GM19351 (cell line): ENCODE results near the gene EPB41L1.

Experiments
- ATAC-seq: cut with Tn5 transposase; IDR thresholded peaks from one replicate; pipeline ENCODE4 v1.9.1; 2021; ENCODE audit warnings: mild to moderate bottlenecking, moderate library complexity; ENCODE audit not compliant: unreplicated experiment

Gene EPB41L1

DNA sequence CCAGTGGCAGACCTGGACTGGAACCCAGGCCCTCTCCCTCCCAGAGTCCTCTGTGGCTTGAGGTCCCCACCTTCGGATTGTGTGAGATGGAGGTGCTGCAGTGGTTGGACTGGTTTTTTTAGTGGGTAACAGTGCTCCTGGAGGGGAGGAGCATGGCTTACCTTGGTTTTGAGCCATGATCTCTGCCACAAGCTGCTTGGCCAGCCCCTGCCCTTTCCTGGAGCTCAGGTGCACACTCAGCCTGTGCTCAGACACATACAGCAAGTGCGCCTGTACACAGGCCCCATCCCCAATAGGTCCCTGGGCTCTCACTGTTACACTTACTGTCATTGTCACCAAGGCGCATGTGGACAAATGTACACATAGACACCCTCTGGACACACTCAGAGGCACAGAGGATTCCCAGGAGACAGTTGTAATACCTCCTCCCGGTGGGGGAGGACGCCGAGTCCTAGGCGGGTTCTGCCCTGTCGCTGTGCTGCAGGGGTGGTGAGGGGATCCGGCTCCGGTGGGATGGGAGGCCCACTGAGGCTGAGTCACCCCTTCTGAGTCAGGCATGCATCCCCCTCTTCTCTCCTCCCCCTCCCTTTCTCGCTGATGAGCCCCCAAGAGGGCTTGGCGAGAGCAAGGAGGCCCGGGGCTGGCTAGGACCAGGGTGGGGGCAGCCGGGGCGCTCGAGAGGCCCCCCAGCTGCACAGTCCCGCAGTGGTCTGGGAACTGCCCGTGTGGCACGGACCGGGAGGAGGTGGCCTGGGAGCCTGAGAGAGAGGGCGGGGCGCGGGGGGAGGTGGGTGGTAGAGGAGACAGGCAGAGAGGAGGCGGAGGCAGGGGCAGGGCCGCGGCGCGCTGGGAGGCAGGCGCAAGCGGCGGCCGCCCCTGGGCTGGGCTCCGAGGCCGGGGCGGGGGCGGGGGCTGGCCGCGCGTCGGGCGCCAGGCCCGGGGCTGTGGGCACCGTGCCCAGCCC is 522 bp upstream of the EPB41L1 start:
- ATAC-seq: no peak

DNA sequence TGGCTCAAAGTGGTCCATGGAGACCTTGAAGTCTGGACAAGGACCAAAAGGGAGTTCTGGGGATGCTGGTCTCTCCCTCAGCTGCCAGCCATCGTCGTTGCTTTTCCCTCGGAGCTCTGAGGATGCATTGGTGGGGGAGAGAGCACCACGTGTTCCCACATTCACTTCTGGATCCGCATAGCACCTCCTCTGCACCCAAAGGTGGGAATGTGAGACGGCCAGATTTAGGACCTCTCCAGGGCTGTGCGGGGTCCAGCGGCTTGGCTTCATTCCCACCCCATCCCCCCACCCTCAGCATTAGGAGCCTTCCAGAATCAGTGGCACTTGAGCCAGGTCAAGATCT is 1.1 kb downstream of the EPB41L1 start:
- ATAC-seq: no peak

DNA sequence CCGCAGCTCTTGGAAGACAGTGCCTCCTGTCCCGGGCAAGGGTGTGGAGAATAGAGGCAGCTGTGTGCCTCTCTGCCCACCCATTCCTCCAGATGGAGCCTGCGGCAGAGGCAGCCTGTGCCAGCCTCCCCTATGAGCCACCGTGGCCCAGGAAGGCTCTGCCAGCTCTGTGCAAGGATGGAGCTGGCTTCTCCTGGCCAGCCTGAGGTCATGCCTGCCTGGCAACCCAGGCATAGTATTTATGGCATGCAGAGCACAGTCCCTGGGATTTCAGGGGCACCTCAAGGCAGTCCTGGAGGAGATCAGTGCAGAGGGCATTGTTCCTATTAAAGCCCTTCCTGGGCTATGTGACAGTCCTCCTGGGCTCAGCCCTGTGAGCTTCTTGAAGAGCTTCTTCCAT is 1.5 kb downstream of the EPB41L1 start:
- ATAC-seq: no peak

DNA sequence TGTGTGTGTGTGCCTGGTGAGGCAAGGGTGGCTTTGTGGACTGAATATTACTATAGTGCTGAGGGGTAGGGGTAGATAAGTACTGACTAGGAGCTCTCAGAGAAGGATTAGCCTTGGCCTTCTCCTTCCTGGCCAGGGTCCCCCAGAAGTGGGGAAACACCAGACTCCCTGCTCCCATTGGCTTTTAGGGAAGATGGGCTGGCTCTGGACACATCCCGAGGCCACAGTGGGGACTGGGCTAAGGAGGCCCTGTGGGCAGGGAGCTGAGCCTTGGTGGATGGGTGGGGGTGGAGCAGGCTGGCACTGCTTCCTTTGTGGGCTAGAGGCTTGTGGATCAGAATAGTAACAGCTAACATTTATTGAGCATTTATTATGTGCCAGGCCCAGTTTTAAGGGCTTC is 3.1 kb downstream of the EPB41L1 start:
- ATAC-seq: no peak

DNA sequence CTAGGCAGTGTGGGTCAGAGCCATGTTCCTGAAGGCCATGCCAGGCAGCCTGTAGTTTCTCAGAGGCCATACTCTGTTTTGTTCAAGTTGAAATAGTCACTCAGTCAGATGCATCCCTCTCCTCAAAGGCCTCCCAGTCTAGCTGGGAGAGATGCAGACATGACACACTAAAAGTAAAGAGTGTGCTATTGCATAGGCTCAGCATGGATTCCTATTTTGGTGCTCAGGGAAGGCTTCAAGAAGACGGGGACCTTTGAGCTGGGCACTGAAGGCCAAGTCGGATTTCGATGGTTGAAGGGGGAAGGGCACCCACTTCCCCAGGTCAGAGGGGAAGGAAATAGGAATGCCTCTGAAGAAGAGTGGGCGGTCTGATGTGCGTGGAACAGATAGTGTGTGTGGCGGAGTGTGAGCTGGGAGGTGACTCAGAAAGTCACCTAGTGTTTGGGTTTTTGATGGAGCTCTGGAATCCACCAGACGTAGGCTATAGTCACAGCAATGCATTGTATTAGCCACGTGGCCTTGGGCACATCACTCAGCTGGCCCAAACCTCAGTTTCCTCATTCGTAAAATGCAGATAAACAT is 3.7 kb downstream of the EPB41L1 start:
- ATAC-seq: no peak

DNA sequence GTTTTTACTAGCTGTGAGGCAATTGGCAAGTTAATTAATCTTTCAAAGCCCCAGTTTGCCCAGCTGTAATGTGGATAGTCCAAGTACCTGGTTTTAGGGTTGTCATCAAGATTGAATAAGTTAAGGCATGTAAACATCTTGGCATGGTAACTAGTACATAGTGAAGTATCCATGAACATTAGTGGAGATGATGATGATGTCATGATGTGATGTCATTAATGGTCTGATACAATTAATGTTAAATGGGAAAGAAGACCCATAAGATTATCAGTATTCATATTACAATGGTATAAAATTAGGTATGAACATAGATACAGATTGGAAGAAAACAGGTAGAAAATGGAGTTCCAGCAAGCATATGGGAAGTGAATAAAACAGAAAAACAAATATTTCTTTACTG is 5.3 kb downstream of the EPB41L1 start:
- ATAC-seq: no peak

DNA sequence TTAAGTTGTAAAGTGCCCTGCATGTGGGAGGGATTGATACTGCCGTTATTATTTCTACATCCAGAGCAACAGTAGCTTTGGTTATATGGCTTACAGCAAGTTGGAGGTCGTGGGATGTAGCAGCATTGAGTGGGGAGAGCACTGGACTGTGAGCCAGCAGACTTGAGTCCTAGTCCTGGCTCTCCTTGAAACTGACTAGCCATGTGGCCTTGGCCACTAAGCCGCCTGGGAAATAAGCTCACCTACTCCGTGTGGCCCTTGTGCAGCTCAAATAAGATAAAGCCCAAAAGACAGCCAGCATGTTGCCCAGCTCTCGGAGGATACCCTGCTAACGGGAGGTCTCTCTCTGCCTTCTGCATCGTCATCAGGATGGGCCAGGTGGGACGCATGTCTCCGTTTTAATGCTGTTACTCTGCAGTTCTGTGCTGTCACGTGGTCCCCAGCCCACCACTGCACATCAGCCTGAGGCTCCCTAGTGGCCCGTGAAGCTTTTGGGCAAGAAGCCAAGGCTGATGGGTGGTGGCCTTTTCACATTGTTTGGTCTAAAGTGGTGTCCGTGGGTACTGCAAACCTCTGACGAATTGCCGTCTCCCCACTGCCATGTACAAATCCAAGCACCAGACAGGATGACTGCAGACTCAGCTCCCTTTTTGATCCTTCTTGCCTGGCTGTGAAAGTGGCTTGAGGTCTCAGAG is 7.9 kb downstream of the EPB41L1 start:
- ATAC-seq: no peak

DNA sequence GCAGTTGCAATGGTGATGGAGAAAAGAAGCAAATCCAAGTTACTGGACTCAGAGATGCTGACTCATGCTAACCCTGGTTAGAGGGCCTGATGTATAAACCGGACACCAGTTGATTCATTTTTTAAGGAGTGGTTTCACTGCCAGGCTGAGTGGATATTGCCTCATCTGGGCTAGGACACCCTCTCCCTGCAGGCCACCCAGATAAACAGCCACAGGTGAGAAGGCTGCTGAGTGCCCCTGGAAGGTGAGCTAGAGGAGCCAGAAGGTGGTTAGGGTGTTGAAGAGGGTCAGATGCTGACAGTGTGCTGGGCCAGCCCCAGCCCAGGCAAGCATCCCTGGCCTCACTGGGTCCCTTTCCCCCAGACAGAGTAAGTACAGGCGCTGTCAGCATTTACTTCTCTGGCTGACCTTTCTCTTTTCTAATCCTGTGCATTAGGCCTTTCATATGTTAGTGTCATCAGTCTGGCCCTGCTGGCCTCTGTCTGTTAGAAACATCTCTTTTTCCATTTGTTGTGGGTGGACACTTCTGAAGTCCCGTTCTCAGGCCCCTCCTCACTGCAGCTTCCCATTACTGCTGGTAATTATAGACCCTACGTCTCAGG is 13.5 kb downstream of the EPB41L1 start:
- no peak for ATAC-seq

DNA sequence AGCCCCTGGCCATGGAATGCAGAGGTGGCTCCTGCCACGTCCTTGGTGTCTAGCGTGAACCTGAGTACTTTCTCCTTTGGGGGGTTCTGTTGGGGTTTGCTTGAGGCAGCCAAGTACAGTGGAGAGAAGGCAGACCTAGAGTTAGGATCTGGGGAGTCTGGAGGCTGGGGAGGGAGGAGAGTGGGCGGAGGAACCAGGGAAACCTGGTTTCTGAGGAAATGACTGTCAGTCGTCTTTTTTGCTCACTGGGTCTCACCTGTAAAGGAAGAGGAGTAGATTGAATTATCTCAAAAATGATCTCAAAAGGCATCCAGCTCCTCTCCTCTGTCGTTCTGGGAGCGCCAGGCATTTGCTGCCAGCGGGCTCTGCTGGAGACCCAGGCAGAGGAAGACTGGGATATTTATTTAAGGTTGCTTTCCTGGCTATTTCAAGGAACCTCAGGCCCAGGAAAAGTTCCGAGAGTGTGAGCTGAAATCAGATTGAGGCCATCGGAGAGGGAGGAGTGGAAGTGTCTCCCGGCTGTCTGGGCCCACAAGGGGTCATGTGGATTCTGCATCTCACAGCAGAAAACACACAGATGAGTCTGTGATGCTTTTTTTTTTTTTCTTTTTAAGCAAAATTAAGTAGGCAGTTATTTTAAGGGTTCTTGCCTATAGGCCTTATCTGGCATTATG is 16.1 kb downstream of the EPB41L1 start:
- ATAC-seq: no peak

DNA sequence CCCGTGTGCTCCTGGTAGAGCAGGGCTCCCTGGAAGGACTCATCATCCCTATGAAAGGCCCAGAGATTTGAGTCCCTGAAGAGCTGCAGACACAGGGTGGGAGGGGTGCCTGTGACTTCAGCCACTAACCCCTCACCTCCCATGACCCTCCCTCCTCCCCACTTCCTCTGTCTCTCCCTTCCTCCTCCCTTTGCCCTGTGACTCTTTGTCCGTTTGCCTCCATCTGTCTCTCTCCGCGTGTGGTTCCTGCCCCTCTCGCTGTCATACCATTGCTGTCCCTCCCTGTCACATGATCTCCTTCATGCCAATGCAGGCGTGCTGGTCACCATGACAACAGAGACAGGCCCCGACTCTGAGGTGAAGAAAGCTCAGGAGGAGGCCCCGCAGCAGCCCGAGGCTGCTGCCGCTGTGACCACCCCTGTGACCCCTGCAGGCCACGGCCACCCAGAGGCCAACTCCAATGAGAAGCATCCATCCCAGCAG is 19.0 kb downstream of the EPB41L1 start:
- no peak for ATAC-seq

DNA sequence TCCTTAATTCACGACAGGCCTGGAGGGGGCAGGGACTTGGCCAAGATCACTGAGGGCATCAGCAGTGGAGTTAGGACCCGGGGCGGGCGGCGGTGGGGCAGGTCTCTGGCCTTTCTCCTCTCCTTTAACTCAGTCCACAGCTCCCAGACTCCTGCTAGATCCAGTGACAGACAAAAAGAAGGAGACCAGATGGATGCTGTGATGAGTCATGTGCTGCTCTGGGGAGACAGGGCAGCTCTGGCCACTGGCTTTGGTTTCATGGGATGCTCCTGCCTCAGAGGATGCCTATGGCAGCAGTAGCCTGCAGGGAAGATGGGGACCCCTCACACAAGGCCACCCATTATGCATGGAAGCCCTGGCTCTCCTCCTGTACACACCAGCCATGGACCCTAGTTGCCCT is 20.5 kb downstream of the EPB41L1 start:
- no peak for ATAC-seq

DNA sequence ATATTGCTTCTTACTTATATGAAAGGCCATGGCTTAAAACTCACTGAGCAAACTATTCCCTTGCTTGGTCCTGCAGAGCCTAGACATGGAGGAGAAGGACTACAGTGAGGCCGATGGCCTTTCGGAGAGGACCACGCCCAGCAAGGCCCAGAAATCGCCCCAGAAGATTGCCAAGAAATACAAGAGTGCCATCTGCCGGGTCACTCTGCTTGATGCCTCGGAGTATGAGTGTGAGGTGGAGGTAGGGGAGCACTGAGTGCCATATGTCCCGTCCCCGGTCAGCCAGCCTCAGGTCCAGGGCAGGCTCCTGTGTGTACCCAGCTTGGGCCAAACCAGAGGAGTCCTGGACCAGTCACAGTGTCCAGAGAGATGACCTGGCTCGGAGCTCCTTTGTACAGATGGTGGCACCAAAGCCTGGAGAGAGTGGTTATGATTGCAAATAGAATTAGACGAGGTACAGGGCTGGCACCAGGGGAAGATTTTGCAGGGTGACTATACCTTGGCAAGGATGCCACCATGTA is 21.0 kb downstream of the EPB41L1 start:
- ATAC-seq: no peak

DNA sequence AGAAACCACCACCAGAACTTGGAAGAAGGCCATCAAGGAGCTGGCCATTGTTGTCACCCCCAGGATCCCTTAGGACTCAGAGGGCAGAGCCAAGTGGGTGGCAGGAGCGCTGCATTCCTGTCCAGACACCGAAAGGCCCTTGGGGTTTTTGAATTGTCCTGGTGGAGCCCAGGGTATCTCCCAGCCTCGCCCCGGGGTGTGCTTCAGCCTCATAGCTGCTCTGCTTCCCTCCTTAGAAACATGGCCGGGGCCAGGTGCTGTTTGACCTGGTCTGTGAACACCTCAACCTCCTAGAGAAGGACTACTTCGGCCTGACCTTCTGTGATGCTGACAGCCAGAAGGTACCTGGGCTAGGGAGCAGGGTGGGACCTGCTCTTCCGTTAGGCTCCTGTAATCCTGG is 23.2 kb downstream of the EPB41L1 start:
- no peak for ATAC-seq

DNA sequence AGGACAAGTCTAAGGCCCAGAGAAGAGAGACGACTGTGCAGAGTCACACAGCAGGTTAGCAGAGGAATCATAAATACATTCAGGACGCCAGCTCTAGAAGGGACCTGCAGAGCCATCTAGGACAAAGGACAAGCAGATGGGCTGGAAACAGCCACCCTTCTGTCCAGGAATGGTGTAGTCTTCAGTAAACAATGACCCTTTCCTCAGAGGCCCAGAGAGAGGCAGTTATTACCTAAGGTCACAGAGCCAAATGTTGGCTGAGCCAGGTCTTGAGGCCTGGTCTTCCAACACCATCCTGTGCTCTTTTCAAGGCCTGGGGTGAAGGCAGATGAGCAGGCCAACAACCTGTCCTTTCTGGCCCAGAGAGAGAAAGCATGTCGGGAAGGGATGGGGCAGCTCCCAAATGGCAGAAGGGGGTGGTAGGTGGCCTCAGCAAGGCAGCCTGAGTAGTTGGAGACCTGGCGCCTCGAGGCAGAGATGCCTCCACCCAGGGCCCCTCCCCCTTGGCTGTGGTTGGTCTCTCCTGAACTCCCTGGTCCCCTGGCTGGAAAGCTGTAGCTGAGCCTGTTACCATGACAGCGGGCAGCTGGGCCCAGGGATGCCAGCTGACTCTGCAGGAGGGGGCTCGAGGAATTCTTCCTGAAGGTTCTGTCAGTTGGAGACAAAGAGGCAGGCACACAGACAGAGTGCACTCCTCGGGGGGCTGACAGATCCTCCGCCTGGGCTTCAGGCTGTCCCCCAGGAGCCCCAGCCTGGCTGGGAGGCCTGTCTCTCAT is 24.8 kb downstream of the EPB41L1 start:
- ATAC-seq: no peak

DNA sequence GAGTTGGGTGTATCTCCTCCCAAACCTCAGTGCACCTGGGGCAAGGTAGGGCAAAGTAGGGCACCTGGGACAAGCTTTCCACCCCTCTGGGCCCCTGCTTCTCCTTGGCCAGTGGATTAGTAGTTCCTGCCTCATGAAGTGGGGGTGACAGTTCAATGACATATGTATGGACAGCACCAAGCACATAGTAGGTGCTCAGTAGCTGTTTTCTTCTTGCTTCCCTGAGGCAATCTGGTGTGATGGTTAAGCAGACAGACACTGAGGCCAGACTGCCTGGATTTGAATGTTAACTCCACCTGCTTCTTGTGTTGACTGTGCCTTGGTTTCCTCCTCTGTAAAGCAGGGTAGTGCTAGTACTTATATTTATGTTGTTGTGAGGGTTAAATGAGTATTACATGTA is 25.8 kb downstream of the EPB41L1 start:
- no peak for ATAC-seq

DNA sequence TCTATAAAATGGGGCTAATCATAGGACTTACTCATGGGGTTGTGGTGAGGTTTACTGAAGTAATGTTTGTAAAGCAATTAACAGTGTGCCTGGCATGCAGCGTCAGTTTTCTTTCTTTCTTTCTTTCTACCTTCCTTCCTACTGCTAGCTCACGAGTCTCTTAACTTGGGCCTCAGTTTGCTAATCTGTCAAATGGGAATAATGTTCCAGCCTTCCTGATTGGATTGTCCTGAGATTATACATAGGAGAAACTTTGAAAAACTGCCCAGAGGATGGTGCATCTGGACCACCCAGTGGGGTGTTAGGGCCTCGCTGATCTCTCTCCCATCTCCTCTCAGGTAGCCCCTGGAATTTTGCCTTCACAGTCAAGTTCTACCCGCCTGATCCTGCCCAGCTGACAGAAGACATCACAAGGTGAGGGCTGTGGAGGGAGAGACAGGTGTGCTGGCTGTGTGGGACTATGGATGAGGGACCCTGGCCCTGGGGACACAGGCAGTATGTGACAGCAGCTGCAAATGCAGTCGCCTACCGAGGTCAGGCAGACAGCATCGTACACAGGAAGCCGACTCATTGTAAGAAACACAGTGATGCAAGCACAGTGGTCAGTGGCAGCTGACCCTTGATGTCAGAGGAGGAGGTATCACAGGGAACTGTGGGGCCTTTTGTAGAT is 27.5 kb downstream of the EPB41L1 start:
- ATAC-seq: no peak

DNA sequence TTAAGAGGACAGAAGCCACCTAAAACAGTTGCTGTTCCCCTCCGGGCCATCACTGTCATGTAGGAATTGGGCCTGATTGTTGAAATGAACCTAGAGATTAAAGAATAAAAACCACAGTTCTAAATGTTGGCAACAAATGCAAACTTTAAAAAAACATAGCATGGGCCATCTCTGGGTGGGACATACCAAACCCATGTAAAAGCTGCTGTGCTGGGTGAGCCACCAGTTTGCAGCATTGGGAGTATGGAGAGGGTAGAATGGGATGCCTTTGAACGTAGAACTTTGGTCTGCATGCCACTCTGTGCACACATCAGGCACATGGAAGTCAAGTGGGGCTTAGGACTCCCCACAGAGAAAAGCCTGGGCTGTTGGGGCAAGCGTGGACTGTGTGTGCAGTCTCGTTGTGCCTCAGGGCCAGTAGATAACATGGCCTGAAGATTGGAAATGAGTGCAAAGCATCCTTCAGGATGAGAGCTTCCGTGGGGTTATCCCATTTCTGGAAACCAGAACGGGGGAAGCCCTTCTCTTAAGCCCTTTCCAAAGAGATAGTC is 28.1 kb downstream of the EPB41L1 start:
- ATAC-seq: no peak

DNA sequence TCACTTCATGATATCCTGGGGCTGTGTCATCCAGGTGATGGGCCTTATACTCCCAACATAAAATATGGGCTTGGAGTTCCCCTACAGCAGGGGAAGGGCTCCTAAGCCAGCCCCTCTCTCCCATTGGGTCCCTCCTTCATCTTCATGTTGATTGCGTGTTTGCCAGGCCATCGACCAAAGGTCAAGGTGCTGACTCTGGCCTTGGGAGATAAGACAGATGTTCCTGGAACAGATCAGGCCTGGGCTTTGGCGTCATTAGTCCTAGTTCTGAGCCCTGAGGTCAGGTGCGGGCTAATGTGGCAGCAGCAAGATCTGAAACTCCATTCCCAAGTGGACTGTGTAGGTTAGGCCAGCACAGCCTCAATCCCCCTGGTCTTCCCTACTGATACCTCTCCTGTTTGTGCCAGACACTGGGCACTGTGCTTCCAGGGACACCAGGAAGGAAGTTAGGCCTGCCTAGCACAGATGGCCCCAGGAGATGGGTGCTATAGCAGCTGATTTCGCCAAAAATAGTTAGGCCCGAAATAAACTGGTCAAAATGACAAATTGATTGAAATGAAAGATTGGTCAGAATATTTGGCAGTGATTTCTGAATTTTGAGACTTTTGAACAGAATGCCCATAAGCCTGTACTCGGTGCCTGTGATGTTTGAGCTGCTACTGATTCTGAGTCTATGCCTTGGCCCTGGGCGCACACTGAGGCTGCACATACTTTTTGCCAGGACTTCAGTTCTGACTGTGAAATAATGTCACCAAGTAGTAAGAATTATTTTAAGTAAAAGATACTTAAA is 28.8 kb downstream of the EPB41L1 start:
- ATAC-seq: no peak
